Measurements from ENCODE around the gene COPE.

COPE gene

DNA sequence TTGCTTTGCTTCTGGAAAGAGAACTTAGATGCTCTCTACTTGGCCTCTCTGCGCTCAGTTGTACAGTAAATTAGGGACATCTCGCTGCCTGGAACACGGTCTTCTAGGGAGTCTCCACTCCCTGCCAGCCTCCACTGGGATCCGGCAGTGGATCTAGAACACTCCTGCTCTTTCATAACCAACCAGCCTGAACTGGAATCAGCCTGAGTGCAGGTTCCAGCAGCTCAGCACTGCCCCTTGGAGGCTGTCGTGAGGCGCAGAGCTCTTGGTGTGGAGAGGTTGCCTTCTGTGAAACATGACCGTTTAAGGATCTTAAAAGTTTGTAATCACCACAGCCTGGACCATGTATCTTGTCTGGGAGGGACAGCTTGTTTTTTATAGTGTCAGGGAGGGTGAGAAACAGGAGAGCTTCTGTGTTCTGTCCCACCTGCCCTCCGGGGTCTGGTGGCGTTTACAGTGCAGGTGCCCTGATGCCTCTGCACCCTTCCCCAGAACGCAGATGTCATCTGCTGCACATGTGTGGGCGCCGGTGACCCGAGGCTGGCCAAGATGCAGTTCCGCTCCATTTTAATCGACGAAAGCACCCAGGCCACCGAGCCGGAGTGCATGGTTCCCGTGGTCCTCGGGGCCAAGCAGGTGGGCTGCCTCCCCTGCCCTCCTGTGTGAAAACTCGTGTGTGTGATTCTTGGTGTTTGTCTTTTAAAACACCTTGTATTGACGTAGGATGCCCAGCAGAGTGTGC, 62.6 kb downstream of the COPE start:
- Mint-ChIP-seq H3K9me3 (no peaks in the 10 kb centered on the region), H3K36me3 (peaks cover 49 to 54% of the 10 kb centered on the region in 2 donors), H3K27ac (no peak overlapping the region), H3K4me1 (peaks cover 6 to 25% of the 10 kb centered on the region in 2 donors), H3K4me3 (no peak overlapping the region), H3K27me3 (no peaks in the 10 kb centered on the region)
- ATAC-seq (replicated peaks) (no peak), DNase-seq (no peak)

GRCh38 chr19:18855647-18856384, 63.4 kb downstream of the COPE start:
- Mint-ChIP-seq H3K4me3 (no peak overlapping the region), H3K4me1 (peaks cover 2 to 17% of the 10 kb centered on the region in 2 donors), H3K27me3 (no peaks in the 10 kb centered on the region), H3K36me3 (peaks cover 45 to 49% of the 10 kb centered on the region in 2 donors), H3K9me3 (no peaks in the 10 kb centered on the region), H3K27ac (no peak overlapping the region)
- DNase-seq (no peak), ATAC-seq (replicated peaks) (no peak)

DNA sequence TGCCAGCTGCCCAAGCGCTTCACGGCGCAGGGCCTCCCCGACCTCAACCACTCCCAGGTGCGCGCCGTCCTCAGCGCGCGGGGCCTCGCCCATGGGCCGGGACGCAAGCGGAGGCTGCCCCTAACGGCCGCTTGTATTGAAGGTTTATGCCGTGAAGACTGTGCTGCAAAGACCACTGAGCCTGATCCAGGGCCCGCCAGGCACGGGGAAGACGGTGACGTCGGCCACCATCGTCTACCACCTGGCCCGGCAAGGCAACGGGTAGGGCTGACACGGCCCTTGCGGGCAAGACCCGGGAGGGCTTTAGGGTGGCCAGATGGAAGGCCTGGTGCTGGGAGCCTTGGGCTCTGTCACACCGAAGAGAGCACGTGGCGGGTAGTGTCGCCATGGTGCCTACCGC, 64.2 kb downstream of the COPE start:
- Mint-ChIP-seq H3K9me3 (no peaks in the 10 kb centered on the region), H3K36me3 (peaks cover 46 to 49% of the 10 kb centered on the region in 2 donors), H3K4me3 (no peak overlapping the region), H3K4me1 (peaks cover 4 to 19% of the 10 kb centered on the region in 2 donors), H3K27ac (no peak overlapping the region), H3K27me3 (no peaks in the 10 kb centered on the region)
- DNase-seq (no peak), ATAC-seq (replicated peaks) (no peak)

GRCh38 chr19:18853755-18854427, 65.3 kb downstream of the COPE start:
- no peak overlapping the region for H3K27ac Mint-ChIP-seq
- ATAC-seq (replicated peaks) = no peak
- DNase-seq = no peak
- peaks cover 52 to 55% of the 10 kb centered on the region in 2 donors for H3K36me3 Mint-ChIP-seq
- H3K9me3 Mint-ChIP-seq = no peaks in the 10 kb centered on the region
- no peak overlapping the region for H3K4me3 Mint-ChIP-seq
- H3K4me1 Mint-ChIP-seq = peaks cover 12 to 30% of the 10 kb centered on the region in 2 donors
- H3K27me3 Mint-ChIP-seq = no peaks in the 10 kb centered on the region

DNA sequence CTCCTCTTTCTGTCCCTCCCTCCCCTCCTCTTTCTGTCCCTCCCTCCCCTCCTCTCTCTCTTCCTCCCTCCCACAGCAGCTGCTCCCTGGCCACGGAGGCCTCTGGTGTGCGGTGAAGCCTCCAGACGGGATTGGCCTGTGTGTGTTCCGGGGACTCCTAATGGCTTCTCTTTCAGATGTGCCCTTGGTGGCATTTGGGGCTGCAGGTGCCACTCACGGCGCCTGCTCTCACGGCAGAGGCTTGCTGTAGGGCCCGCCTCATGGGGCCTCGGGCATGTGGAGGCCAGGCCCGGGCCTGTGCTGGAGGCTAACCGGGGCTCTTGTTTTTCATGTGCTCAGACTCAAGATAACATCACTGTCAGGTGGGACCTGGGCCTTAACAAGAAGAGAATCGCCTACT, 66.5 kb downstream of the COPE start:
- Mint-ChIP-seq H3K27me3 (no peaks in the 10 kb centered on the region), H3K36me3 (peaks cover 56 to 57% of the 10 kb centered on the region in 2 donors), H3K27ac (peak overlapping the region; percentile 77), H3K4me3 (no peak overlapping the region), H3K9me3 (no peaks in the 10 kb centered on the region), H3K4me1 (peaks cover 22 to 42% of the 10 kb centered on the region in 2 donors)
- DNase-seq = no peak
- no peak for ATAC-seq (replicated peaks)

- Mint-ChIP-seq H3K27ac (peak overlapping the region; percentile 14), H3K27me3 (no peaks in the 10 kb centered on the region), H3K4me3 (no peak overlapping the region), H3K9me3 (no peaks in the 10 kb centered on the region), H3K36me3 (peaks cover 59 to 65% of the 10 kb centered on the region in 2 donors), H3K4me1 (peaks cover 28 to 51% of the 10 kb centered on the region in 2 donors)
- DNase-seq (no peak), ATAC-seq (replicated peaks) (no peak)
Observed at GRCh38 chr19:18851673-18852325, 67.4 kb downstream of the COPE start.

DNA sequence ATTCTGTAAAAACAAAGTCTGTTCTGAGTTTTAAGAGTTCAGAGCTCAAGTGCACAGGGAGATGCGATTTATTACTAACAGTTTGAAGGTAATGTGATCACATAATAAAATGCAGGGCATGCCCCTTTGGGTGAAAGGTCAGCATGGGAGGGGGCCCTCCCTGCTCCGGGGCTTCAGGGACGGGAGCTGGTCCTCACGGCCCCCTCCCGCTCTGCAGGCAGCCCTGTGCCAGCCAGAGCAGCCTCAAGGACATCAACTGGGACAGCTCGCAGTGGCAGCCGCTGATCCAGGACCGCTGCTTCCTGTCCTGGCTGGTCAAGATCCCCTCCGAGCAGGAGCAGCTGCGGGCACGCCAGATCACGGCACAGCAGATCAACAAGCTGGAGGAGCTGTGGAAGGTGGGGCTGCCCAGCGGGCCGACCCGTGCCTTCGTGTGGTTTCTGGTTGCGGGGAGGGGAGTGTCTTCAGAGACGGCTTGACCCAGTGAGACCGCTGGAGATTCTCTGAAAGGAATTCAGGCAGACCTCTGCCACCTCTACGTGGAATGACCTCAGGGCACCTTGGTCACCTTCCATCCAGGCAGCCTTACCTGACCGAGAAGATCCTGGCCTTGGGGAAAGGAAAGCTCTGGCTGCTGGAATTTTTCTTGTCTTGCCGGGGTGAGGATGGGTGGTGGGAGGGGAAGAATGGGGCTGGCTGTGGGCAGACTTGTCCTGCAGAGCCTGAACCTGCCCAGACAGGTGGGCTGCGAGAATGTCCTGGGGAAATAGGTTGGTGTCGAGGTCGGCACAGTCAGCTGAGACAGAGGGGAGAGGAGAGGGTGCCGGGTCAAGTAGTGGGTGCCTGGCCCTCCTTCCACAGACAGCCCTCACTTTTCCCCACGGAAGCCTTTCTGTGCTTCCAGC, 68.5 kb downstream of the COPE start:
- H3K27me3 Mint-ChIP-seq = no peaks in the 10 kb centered on the region
- H3K27ac Mint-ChIP-seq = peak overlapping the region; percentile 73
- DNase-seq (no peak), ATAC-seq (replicated peaks) (no peak)
- peaks cover 37 to 61% of the 10 kb centered on the region in 2 donors for H3K4me1 Mint-ChIP-seq
- H3K4me3 Mint-ChIP-seq = peak overlapping the region in 1 of 2 donors; percentile 21
- no peaks in the 10 kb centered on the region for H3K9me3 Mint-ChIP-seq
- H3K36me3 Mint-ChIP-seq = peaks cover 56 to 74% of the 10 kb centered on the region in 2 donors

DNA sequence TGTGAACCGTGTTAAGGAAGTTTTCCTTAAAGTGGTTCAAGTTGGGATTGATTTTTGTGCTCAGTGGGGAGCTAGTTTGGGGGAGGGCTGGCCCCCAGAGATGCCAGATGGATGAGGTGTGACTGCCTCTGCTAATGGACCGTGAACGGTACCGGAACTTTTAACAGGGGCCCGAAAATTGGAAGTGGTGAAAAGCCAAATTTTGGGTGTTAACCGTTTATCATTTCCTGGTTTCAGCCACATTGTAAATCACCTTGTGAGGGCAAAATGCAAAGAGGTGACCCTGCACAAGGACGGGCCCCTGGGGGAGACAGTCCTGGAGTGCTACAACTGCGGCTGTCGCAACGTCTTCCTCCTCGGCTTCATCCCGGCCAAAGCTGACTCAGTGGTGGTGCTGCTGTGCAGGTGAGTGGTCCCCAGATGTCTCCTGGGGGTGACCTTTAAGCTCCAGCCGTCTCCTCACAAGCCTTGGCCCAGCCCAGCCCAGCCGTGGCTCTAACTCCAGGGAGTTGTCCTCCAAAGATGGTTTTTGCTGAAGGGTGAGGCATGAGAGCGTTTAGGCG, 69.3 kb downstream of the COPE start:
- Mint-ChIP-seq H3K27ac (peak overlapping the region; percentile 95), H3K27me3 (no peaks in the 10 kb centered on the region), H3K4me3 (peak overlapping the region in 1 of 2 donors; percentile 62), H3K4me1 (peaks cover 43 to 62% of the 10 kb centered on the region in 2 donors), H3K36me3 (peaks cover 49 to 72% of the 10 kb centered on the region in 2 donors), H3K9me3 (no peaks in the 10 kb centered on the region)
- DNase-seq = no peak
- peak in 1 of 2 donors; percentile 37 for ATAC-seq (replicated peaks)

All from stimulated activated naive B cell treated with anti-CD40 and anti-IgM and Interleukin-4, amounts not matched to agents 10 μg/mL and 1 μg/mL and 100 μg/mL, for 72 hours (primary cell).